22Rv1 (cell line): ENCODE measurements around the gene B3GLCT.

ENCODE experiments used
- CTCF ChIP-seq: fragments of 450-650 bp; IDR thresholded peaks from 2 replicates; pipeline ENCODE4 v1.5.1; 2017; ENCODE audit warnings: mild to moderate bottlenecking
- ZFX ChIP-seq: fragments of 450-650 bp; IDR thresholded peaks from 2 replicates; pipeline ENCODE4 v1.6.1; 2017; ENCODE audit warnings: antibody characterized with exemption, borderline replicate concordance

GRCh38 chr13:31328549-31329235 is 128.9 kb downstream of the B3GLCT start:
- TF ChIP-seq CTCF = no peak
- TF ChIP-seq ZFX = no peak
